H1 (cell line): ENCODE results near the gene SNX19. TPM values are rescaled to one million over a fixed set of nuclear protein-coding genes. Genes with fewer than 3 reads are reported as not detected.

Experiments used
- CTCF ChIA-PET: fragments of 300-600 bp; sonication (Branson Sonifier 250); formaldehyde crosslinking; loops from one replicate; lab custom pipeline; 2021; ENCODE audit not compliant: partially characterized antibody; lab: Charles Lee
- POLR2A ChIA-PET: fragments of 300-600 bp; sonication (Branson Sonifier 250); formaldehyde crosslinking; loops from one replicate; lab custom pipeline; 2021; ENCODE audit warnings: inconsistent platforms; ENCODE audit not compliant: partially characterized antibody; lab: Charles Lee
- DNase-seq, 2 experiments: peaks; one replicate each; pipeline versions ENCODE4 v3.0.0 to v3.0.0-alpha.2; 2010 to 2022; ENCODE audit warnings: low spot score in 2 of 2, low read depth in 1 of 2, mixed read lengths in 1 of 2
- FAIRE-seq: peaks from 2 replicates; lab custom pipeline; 2011; peaks lifted over from hg19 to GRCh38; lab: Jason Lieb, UNC
- H2AFZ ChIP-seq: 2 replicates; pipeline ENCODE4 v1.8.1; 2012; ENCODE audit warnings: low read length, inconsistent platforms
- H2AK5ac ChIP-seq: 2 replicates; pipeline ENCODE4 v1.6.1; 2013; ENCODE audit warnings: low read depth, low read length
- H2BK120ac ChIP-seq: replicated peaks from 2 replicates; pipeline ENCODE3; 2013; ENCODE audit warnings: low read depth, low read length, inconsistent platforms
- H2BK12ac ChIP-seq: 2 replicates; pipeline ENCODE4 v1.6.1; 2013; ENCODE audit warnings: low read depth, low read length
- H2BK15ac ChIP-seq: 2 replicates; pipeline ENCODE4 v1.6.1; 2013; ENCODE audit warnings: low read length
- H2BK20ac ChIP-seq: 2 replicates; pipeline ENCODE4 v1.6.1; 2013; ENCODE audit warnings: low read length
- H2BK5ac ChIP-seq: 2 replicates; pipeline ENCODE4 v1.6.1; 2013; ENCODE audit warnings: low read depth, low read length
- H3K14ac ChIP-seq: 2 replicates; pipeline ENCODE4 v1.6.1; 2013; ENCODE audit warnings: inconsistent platforms; ENCODE audit not compliant: insufficient read length
- H3K18ac ChIP-seq: 2 replicates; pipeline ENCODE4 v1.6.1; 2013; ENCODE audit warnings: low read length; ENCODE audit errors: extremely low read depth
- H3K23ac ChIP-seq: 2 replicates; pipeline ENCODE4 v1.6.1; 2013; ENCODE audit warnings: inconsistent platforms; ENCODE audit not compliant: insufficient read length
- H3K23me2 ChIP-seq: 2 replicates; pipeline ENCODE4 v1.6.1; 2013; ENCODE audit warnings: low read depth, low read length
- H3K27ac ChIP-seq: 2 replicates; pipeline ENCODE4 v1.6.1; 2011; ENCODE audit warnings: low read depth, low read length, inconsistent platforms
- H3K27me3 ChIP-seq, 4 experiments: replicated peaks in 1 of 4; 1 replicate in 1 of 4; 2 replicates in 3 of 4; pipeline versions ENCODE4 v1.6.1 to v1.8.1; 2011 to 2013; ENCODE audit warnings: low read length in 3 of 4, mild to moderate bottlenecking in 3 of 4, inconsistent platforms in 2 of 4, mixed read lengths in 2 of 4, moderate library complexity in 1 of 4; ENCODE audit not compliant: control insufficient read depth in 3 of 4, insufficient read depth in 3 of 4; ENCODE audit errors: extremely low read depth in 1 of 4
- H3K36me3 ChIP-seq, 4 experiments: 2 replicates each; pipeline versions ENCODE4 v1.6.1 to v1.8.1; 2011 to 2013; ENCODE audit warnings: mild to moderate bottlenecking in 4 of 4, low read length in 3 of 4, moderate library complexity in 2 of 4, control low read depth in 1 of 4, inconsistent platforms in 1 of 4; ENCODE audit not compliant: insufficient read depth in 4 of 4, control insufficient read depth in 2 of 4
- H3K4ac ChIP-seq: replicated peaks from 2 replicates; pipeline ENCODE3; 2013; ENCODE audit warnings: low read length, low read depth, mixed read lengths, inconsistent platforms; ENCODE audit not compliant: insufficient read length
- H3K4me1 ChIP-seq, 4 experiments: replicated peaks in 1 of 4; 1 replicate in 1 of 4; 2 replicates in 3 of 4; pipeline versions ENCODE4 v1.6.1 to v1.8.1; 2011 to 2013; ENCODE audit warnings: low read length in 3 of 4, inconsistent platforms in 2 of 4, mixed read lengths in 1 of 4; ENCODE audit not compliant: insufficient read depth in 4 of 4, control insufficient read depth in 3 of 4
- H3K4me2 ChIP-seq, 2 experiments: 2 replicates each; pipeline versions ENCODE4 v1.6.1 to v1.8.1; 2011 to 2013; ENCODE audit warnings: low read depth in 2 of 2, low read length in 2 of 2, control low read depth in 1 of 2, inconsistent platforms in 1 of 2, mild to moderate bottlenecking in 1 of 2; ENCODE audit not compliant: insufficient read depth in 1 of 2
- H3K4me3 ChIP-seq, 4 experiments: fragments of 200-600, 300-600 bp in 1 of 4; sonication (generic), shearing (Covaris generic), sonication (Bioruptor Twin) in 1 of 4; 2 replicates each; pipeline versions ENCODE4 v1.5.1 to v1.8.1; 2011 to 2016; ENCODE audit warnings: low read length in 4 of 4, low read depth in 3 of 4, control low read depth in 2 of 4, inconsistent platforms in 2 of 4, mild to moderate bottlenecking in 2 of 4, mixed read lengths in 1 of 4, moderate library complexity in 1 of 4; ENCODE audit not compliant: insufficient read depth in 2 of 4; ENCODE audit errors: extremely low read depth in 1 of 4
- H3K56ac ChIP-seq: replicated peaks from 2 replicates; pipeline ENCODE3; 2013; ENCODE audit warnings: low read depth, mild to moderate bottlenecking, mixed read lengths, low read length, inconsistent platforms; ENCODE audit not compliant: insufficient read length
- H3K79me1 ChIP-seq: 2 replicates; pipeline ENCODE4 v1.6.1; 2013; ENCODE audit warnings: low read depth, low read length, control low read depth
- H3K79me2 ChIP-seq, 2 experiments: 2 replicates each; pipeline versions ENCODE4 v1.6.1 to v1.8.1; 2012 to 2013; ENCODE audit warnings: low read length in 2 of 2, mild to moderate bottlenecking in 2 of 2, inconsistent platforms in 1 of 2; ENCODE audit not compliant: insufficient read depth in 2 of 2, control insufficient read depth in 1 of 2
- H3K9ac ChIP-seq, 4 experiments: replicated peaks in 1 of 4; 1 replicate in 1 of 4; 2 replicates in 3 of 4; pipeline versions ENCODE4 v1.6.1 to v1.8.1; 2011 to 2013; ENCODE audit warnings: low read depth in 3 of 4, low read length in 3 of 4, control low read depth in 2 of 4, mild to moderate bottlenecking in 2 of 4, moderate library complexity in 2 of 4, inconsistent platforms in 1 of 4; ENCODE audit errors: extremely low read depth in 1 of 4
- H3K9me3 ChIP-seq, 2 experiments: 2 replicates each; pipeline versions ENCODE4 v1.6.1 to v1.8.1; 2012 to 2013; ENCODE audit warnings: mild to moderate bottlenecking in 2 of 2, moderate library complexity in 2 of 2, control low read depth in 1 of 2, inconsistent platforms in 1 of 2, low read depth in 1 of 2, low read length in 1 of 2, mixed read lengths in 1 of 2; ENCODE audit not compliant: insufficient read depth in 2 of 2
- H4K20me1 ChIP-seq, 2 experiments: replicated peaks in 1 of 2; 2 replicates each; pipeline versions ENCODE3 to v1.8.1; 2011 to 2013; ENCODE audit warnings: inconsistent platforms in 2 of 2, low read length in 2 of 2, mild to moderate bottlenecking in 1 of 2; ENCODE audit not compliant: insufficient read depth in 2 of 2, control insufficient read depth in 1 of 2
- H4K5ac ChIP-seq: 2 replicates; pipeline ENCODE4 v1.6.1; 2013; ENCODE audit warnings: low read length, low read depth, mixed read lengths, inconsistent platforms; ENCODE audit not compliant: insufficient read length
- H4K8ac ChIP-seq: 2 replicates; pipeline ENCODE4 v1.8.0; 2013; ENCODE audit warnings: mild to moderate bottlenecking, moderate library complexity, low read length, inconsistent platforms; ENCODE audit not compliant: insufficient read depth; ENCODE audit errors: extremely low read depth
- H4K91ac ChIP-seq: replicated peaks from 2 replicates; pipeline ENCODE3; 2013; ENCODE audit warnings: low read length, mixed read lengths, inconsistent platforms; ENCODE audit not compliant: insufficient read length
- BCL11A ChIP-seq, 2 experiments: IDR thresholded peaks; one replicate each; pipeline ENCODE4 v1.6.1; 2011; ENCODE audit warnings: low read depth in 2 of 2, low read length in 2 of 2, mild to moderate bottlenecking in 2 of 2
- CTBP2 ChIP-seq: IDR thresholded peaks from 2 replicates; pipeline ENCODE4 v1.7.0; 2011; ENCODE audit warnings: borderline replicate concordance, mild to moderate bottlenecking, moderate library complexity, mixed read lengths, low read length; ENCODE audit not compliant: insufficient read depth, insufficient read length
- GABPA ChIP-seq: IDR thresholded peaks from 2 replicates; pipeline ENCODE4 v1.6.1; 2011; ENCODE audit warnings: mild to moderate bottlenecking, low read length, moderate library complexity, borderline replicate concordance; ENCODE audit not compliant: insufficient read depth
- KDM4A ChIP-seq: IDR thresholded peaks from one replicate; pipeline ENCODE4 v1.7.1; 2012; ENCODE audit warnings: low read depth, mild to moderate bottlenecking, moderate library complexity, low read length, inconsistent platforms; ENCODE audit not compliant: severe bottlenecking
- MAX ChIP-seq: IDR thresholded peaks from 2 replicates; pipeline ENCODE4 v1.6.1; 2012; ENCODE audit warnings: inconsistent platforms
- POU5F1 ChIP-seq: IDR thresholded peaks from 2 replicates; pipeline ENCODE4 v1.6.1; 2011; ENCODE audit warnings: low read depth, mild to moderate bottlenecking, low read length, moderate library complexity
- RAD21 ChIP-seq, 2 experiments: IDR thresholded peaks in 1 of 2; conservative IDR thresholded peaks in 1 of 2; 2 replicates each; pipeline ENCODE4 v1.6.1; 2011; ENCODE audit warnings: low read depth in 2 of 2, low read length in 2 of 2, improper control_type of control experiment in 1 of 2, inconsistent platforms in 1 of 2, mild to moderate bottlenecking in 1 of 2, moderate library complexity in 1 of 2
- RNF2 ChIP-seq: fragments of 200-900, 300-1000 bp; sonication (generic); IDR thresholded peaks from 2 replicates; pipeline ENCODE4 v1.7.1; 2016; ENCODE audit warnings: borderline replicate concordance, low read depth, mild to moderate bottlenecking, antibody characterized with exemption, low read length; ENCODE audit not compliant: poor library complexity, severe bottlenecking; ENCODE audit errors: missing control alignments
- ZNF274 ChIP-seq: IDR thresholded peaks from 2 replicates; pipeline ENCODE4 v1.7.0; 2012; ENCODE audit warnings: low read length, borderline replicate concordance; ENCODE audit errors: extremely low read depth
- WGBS, 2 experiments: shearing (Covaris generic) in 1 of 2; methylation state at CpG; one replicate each; pipeline versions ENCODE4 v1.1.6 to v1.1.7; 2013 to 2015; ENCODE audit warnings: low lambda C conversion rate in 2 of 2, mixed read lengths in 2 of 2, inconsistent platforms in 1 of 2, low coverage in 1 of 2, missing lambda C conversion rate in 1 of 2; ENCODE audit not compliant: insufficient replicate concordance in 2 of 2, insufficient coverage in 1 of 2, insufficient read length in 1 of 2; ENCODE audit errors: extremely low coverage in 1 of 2, missing lambda C conversion rate in 1 of 2; 5-methylcytosine and 5-hydroxymethylcytosine counted together
- polyA plus RNA-seq, 7 experiments: library from polyadenylated mRNA; depleted of rRNA in 3 of 7; stranded (reverse) in 5 of 7; unstranded in 2 of 7; fragments of >200 nt in 5 of 7; fragments of 200-250 nt in 2 of 7; gene quantifications; 1 replicate in 5 of 7; 2 replicates in 1 of 7; 4 replicates in 1 of 7; pipeline versions ENCODE4 v1.2.1 to v1.2.3, GENCODE V29; 2011 to 2013; ENCODE audit warnings: missing spikeins in 2 of 7, mixed read lengths in 2 of 7
- total RNA-seq: library from RNA; stranded (reverse); fragmentation: NEBNext Ultra II Directional; extraction: Animal tissue kit (Norgen Biotek cat#: 25700); gene quantifications from 2 replicates; pipeline ENCODE4 v1.2.1, GENCODE V29; 2021

SNX19 gene
- total and polyA plus RNA-seq, 2 of the 8 experiments (the other 6 are each of a cell fraction or from before 2014, with no cell fraction given) = 15.0 to 25.2 TPM

GRCh38 chr11:130848361-130849214 is 67.7 kb downstream of the SNX19 start:
- H3K27ac ChIP-seq = no peak overlapping the region
- POLR2A ChIA-PET = interaction anchor here (0.7 kb wide), 1 partner anchor 403 kb away, joined by 4 read pairs; no protein-coding TSS in a partner anchor
- TF ChIP-seq KDM4A (no peak), GABPA (no peak), BCL11A (IDR thresholded peaks at IDR 0.05; ENCODE audit: low read depth in 2 of 2, low read length in 2 of 2) (no peak), RNF2 (no peak), CTBP2 (no peak), MAX (no peak), RAD21 (IDR thresholded peaks at IDR 0.05 in 1 of 2, conservative IDR thresholded peaks at IDR 0.05 in 1 of 2; ENCODE audit: low read depth in 2 of 2, low read length in 2 of 2) (no peak), ZNF274 (no peak), POU5F1 (no peak)

More at GRCh38 chr11:130848361-130849214, 67.7 kb downstream of the SNX19 start:
- no peak overlapping the region for H3K23ac ChIP-seq
- no peak for DNase-seq
- no peak overlapping the region for H3K4ac ChIP-seq
- no peaks in the 10 kb centered on the region for H3K23me2 ChIP-seq
- no peaks in the 10 kb centered on the region for H3K9me3 ChIP-seq
- no peaks in the 10 kb centered on the region for H4K20me1 ChIP-seq
- no peak overlapping the region for H4K8ac ChIP-seq
- no peak overlapping the region for H2BK120ac ChIP-seq
- H3K79me2 ChIP-seq = no peaks in the 10 kb centered on the region
- no peak overlapping the region for H3K56ac ChIP-seq
- 85% methylated on average over 6 of the region's 6 CpGs; no CpG with 5 or more reads in 1 of the 2 experiments for WGBS, 2 experiments
- H2BK12ac ChIP-seq = no peak overlapping the region
- no peak overlapping the region for H4K5ac ChIP-seq
- no peak overlapping the region for H4K91ac ChIP-seq
- no peaks in the 10 kb centered on the region; the same call in 1 of the 2 replicates for H3K79me1 ChIP-seq
- H2AK5ac ChIP-seq = no peak overlapping the region
- H3K14ac ChIP-seq = no peak overlapping the region
- no peak overlapping the region for H2BK20ac ChIP-seq
- no peak overlapping the region for H2BK15ac ChIP-seq
- H2BK5ac ChIP-seq = no peak overlapping the region
- CTCF ChIA-PET = interaction anchor here (0.6 to 3.3 kb wide), 7 partner anchors 9 to 416 kb away, joined by 3 to 13 read pairs (median 6); no protein-coding TSS in a partner anchor
- no peak overlapping the region for H3K4me3 ChIP-seq
- no peaks in the 10 kb centered on the region; a peak in 1 of 7 replicates for H3K4me1 ChIP-seq
- no peak overlapping the region for H3K18ac ChIP-seq
- H2AFZ ChIP-seq = no peak overlapping the region
- H3K27me3 ChIP-seq = peaks cover 0 to 1% (median 0%) of the 10 kb centered on the region in 4 experiments; a peak in 2 of 7 replicates
- FAIRE-seq = no peak
- no peak overlapping the region for H3K9ac ChIP-seq
- no peaks in the 10 kb centered on the region for H3K36me3 ChIP-seq
- no peak overlapping the region for H3K4me2 ChIP-seq
